GM13977 (cell line): ENCODE results near the gene COL5A2.

Experiments used
- DNase-seq: peaks from one replicate; pipeline ENCODE4 v3.0.0; 2012; ENCODE audit warnings: low spot score
- CTCF ChIP-seq: IDR thresholded peaks from 2 replicates; pipeline ENCODE4 v1.5.1; 2012; ENCODE audit warnings: mild to moderate bottlenecking, control low read depth; ENCODE audit not compliant: insufficient read depth; ENCODE audit errors: extremely low read depth, missing control alignments
- in situ Hi-C: fragments of 300-500 bp; cut with MboI; formaldehyde crosslinking; loops from one replicate; pipeline ENCODE4 v1.12.0; 2022; ENCODE audit warnings: low sequenced_read_pairs, low pct_unique_long_range_greater_than_20kb, mixed read lengths, inconsistent platforms; ENCODE audit not compliant: unreplicated experiment

Gene COL5A2

GRCh38 chr2:189146553-189146952, 33.0 kb downstream of the COL5A2 start:
- no peak for TF ChIP-seq CTCF
- in situ Hi-C loops = loop anchor here (25.0 kb wide), 1 partner anchor 266 kb away; no protein-coding TSS in a partner anchor
- no peak for DNase-seq

- no peak for DNase-seq
- in situ Hi-C loops = loop anchor here (25.0 kb wide), 1 partner anchor 268 kb away; no protein-coding TSS in a partner anchor
- no peak for TF ChIP-seq CTCF
Observed at GRCh38 chr2:189144700-189145211, 34.8 kb downstream of the COL5A2 start.

DNA sequence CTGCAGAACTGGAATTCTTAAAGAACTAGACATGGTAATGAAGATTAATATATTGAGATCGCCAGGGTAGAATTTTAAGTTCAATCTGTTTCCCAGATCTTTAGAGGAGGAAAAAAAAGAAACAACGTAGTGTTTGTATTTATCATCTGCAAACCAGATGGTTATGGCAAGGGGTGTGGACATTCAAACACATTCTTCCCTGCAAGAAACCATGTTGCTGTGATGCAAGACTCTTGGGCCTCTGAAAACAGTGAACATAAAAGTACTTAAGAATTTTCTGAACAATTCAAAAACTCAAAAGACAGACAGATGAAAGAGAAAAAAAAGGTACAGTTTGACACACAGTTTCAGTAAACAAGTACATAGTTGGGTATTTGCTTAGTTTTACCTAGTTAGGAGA, 35.6 kb downstream of the COL5A2 start:
- no peak for DNase-seq
- in situ Hi-C loops = loop anchor here (25.0 kb wide), 1 partner anchor 268 kb away; no protein-coding TSS in a partner anchor
- TF ChIP-seq CTCF = no peak

DNA sequence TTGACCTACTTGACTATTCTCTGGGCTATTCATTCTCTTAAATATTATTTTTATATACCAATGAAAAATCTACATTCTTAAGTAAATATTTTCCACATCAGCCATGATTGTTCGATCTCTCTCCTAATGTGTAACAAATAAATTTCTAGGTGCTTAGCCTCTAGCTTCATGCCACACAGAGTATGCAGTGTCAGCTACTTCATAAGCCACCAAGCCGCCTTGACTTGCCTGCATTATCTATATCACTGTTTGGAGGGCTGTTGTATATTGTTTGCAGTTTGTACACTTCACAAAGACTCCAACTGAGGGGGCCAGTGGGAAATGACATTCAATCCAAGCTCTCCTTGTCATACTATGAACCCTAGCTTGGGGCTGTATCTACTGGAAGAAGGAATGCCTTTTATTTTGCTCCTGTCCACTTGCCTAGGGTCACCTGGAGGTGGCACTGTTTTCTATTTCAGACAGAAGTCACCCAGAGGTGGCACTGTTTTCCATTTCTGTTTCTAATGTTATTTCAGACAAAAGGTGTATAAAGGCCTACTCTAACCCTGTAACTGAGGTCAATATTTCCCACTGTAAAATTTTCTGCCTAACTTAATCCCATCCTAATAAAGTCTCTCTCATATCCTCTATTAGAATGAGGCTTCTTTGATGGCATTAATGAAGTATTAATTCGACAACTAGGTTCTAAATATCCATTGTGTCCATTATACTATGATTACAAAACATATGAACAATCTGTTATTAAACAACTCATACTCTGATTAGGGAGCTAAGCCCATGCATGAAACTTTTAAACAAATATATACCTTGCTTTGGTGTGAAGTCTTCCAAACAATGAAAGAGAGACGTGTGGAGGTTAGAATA, 36.4 kb downstream of the COL5A2 start:
- DNase-seq = peak; percentile 38
- TF ChIP-seq CTCF = peak; percentile 91
- in situ Hi-C loops = loop anchor here (25.0 kb wide), 1 partner anchor 269 kb away; no protein-coding TSS in a partner anchor

GRCh38 chr2:189138800-189139199, 40.8 kb downstream of the COL5A2 start:
- no peak for TF ChIP-seq CTCF
- DNase-seq = no peak
- in situ Hi-C loops = loop anchor here (25.0 kb wide), 1 partner anchor 274 kb away; no protein-coding TSS in a partner anchor

DNA sequence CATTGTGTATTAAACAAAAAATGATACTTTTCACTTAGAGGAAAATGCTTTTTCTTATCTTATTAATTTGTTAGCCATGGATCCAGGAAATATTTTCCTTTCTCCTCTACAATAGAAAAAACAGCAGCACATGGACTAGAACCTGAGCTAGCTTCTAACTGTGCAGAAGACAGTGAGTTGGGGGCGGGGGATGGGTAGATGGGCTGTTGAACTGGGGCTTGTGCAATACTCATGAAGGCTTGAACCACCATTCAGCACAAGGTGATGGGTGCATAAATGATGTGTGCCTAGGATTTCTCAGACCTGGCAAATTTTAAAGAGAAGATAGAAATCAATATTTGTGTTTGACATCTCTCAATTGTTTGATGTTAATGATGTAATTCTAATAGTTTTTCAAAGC, 42.0 kb downstream of the COL5A2 start:
- TF ChIP-seq CTCF = no peak

More for the DNA sequence above, 42.0 kb downstream of the COL5A2 start:
- in situ Hi-C loops = loop anchor here (25.0 kb wide), 1 partner anchor 275 kb away; no protein-coding TSS in a partner anchor
- no peak for DNase-seq
